HG03378 (cell line): ENCODE measurements around the gene SCAMP4.
A peak's percentile ranks its signal among the peaks of the same experiment; 100 is the strongest.
"Not testable (repeated sequence)": the region's sequence is repeated elsewhere in the genome, so short reads cannot be mapped to it uniquely, and the experiment has no call there.

Source experiments
- ATAC-seq: cut with Tn5 transposase; IDR thresholded peaks from one replicate; pipeline ENCODE4 v1.9.1; 2021; ENCODE audit warnings: mild to moderate bottlenecking, moderate library complexity; ENCODE audit not compliant: unreplicated experiment

Gene SCAMP4

DNA sequence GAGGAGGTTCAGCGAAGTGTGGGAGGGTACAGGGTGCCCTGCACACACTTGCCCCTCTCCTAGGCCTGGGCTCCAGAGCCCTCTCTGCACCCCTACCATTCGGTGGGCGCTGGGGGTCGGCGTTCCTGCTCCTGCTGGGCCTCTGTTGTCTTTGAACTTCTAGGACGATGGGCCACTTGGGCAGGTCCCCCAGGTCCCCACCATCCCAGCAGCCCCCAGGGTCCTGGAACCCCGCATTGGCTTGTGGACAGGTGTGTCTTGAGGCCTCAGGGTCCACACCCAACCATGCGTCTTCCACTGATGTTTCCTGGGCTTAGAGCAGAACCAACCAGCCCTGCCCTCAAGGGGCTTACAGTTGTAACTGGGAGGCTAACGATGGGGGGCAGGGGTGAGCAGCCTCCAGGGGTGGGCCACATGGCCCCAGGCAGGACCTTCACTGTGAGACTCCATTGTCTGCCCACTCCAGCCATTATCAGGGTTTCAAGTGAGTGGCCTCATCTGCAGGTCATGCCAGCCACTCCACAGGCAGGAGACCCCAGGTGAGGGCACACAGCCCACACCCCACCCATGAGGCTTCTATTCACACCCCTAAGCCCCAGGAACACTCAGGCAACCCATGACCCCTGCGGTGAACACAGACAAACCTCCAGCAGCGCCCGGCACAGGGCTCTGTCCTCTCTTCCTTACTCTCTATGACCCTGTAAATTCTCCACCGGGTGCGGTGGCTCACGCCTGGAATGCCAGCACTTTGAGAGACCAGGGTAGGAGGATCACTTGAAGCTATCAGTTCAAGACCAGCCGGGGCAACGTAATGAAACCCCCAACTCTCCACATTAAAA, 39.8 kb upstream of the SCAMP4 start:
- no peak for ATAC-seq

DNA sequence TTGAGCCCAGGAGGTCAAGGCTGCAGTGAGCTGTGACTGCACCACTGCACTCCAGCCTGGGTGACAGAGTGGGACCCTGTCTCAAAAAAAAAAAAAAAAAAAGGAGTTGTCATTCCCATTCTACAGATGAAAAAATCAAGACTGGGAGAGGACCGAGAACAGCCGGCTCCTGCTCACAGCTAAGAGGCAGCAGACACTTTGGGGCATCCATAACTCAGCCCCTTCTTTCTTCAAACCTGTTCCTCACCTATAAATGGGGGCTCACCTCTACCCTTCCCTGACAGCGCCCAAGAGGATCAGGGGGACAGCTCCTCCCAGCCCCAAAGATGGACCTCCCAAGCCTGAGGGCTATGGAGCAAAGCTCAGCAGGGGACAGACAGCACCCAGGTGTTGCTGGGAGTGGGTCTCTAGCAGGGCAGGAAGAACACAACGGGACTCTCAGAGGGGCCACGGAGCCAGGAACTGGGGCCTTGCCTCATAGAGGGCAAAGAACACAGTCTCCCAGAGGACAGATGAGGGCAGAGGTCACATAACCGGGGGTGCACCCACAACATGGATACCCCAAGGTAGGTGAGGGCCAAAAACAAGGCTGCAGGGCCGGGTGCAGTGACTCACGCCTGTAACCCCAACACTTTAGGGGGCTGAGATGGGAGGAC, 38.4 kb upstream of the SCAMP4 start:
- ATAC-seq, result no peak

DNA sequence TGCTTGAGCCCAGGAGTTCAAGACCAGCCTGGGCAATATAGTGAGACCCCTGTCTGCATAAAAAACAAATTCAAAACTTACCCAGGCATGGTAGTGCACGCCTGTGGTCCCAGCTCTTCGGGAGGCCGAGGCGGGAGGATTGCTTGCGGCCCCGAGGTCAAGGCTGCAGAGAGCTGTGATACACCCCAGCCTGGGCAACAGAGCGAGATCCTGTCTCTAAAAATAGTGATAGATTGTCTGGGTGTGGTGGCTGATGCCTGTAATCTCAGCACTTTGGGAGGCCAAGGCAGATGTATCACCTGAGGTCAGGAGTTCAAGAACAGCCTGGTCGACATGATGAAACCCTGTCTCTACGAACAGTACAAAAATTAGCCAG, 37.9 kb upstream of the SCAMP4 start:
- no peak for ATAC-seq

DNA sequence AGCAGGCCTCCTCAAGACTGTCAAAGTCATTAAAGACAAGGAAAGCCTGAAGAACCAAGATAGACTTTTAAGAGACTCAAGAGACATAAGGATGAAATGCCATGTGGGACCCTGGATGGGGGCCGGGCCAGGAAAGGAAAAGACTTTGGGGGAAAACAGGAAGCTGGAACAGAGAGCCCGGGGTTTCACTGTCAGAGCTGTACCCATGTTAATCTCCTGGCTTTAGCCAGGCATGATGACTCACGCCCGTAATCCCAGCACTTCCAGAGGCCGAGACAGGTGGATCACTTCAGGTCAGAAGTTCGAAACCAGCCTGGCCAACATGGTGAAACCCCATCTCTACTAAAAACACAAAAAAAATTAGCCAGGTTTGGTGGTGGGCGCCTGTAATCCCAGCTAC, 36.2 kb upstream of the SCAMP4 start:
- no peak for ATAC-seq

DNA sequence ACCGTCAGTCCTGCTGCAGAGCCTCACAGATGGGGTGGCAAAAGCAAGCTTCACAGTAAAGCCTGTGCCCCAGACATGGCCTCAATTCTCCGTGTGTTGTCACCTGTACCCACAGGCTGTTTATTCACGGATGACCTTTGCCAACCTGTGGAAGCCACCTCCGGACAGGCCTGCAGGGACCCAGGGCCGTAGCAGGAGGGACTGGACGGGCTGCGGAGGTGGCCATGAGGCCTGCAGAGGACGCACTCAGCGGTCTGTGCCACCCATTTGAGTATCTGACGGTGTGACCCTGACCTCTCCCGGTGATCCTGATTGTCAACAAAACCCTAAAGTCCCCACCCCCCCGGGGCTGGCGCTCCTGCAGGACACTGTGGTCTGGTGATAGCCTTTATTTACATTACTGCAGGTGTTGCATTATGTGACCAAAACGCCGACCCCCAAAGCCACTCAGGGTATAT, 34.0 kb upstream of the SCAMP4 start:
- no peak for ATAC-seq

DNA sequence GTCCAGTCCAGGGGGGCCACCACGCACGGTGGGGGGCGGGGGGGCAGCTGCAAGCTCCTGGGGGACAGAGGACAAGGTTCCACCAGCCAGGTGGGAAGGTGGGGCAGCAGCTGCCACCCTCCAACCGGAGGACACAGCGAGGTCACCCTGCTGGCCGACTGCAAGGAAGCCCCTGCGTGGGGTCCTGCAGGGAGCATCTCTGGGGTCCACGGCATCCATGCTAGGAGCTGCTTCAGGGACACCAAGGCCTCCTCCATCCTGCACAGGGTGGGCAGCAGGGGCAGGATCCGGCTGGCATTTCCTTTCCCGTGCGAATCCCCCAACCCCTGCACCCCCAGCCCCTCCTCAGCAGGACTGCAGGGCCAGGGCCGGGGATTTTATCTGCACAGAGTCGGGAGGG, 33.6 kb upstream of the SCAMP4 start:
- ATAC-seq, result no peak

DNA sequence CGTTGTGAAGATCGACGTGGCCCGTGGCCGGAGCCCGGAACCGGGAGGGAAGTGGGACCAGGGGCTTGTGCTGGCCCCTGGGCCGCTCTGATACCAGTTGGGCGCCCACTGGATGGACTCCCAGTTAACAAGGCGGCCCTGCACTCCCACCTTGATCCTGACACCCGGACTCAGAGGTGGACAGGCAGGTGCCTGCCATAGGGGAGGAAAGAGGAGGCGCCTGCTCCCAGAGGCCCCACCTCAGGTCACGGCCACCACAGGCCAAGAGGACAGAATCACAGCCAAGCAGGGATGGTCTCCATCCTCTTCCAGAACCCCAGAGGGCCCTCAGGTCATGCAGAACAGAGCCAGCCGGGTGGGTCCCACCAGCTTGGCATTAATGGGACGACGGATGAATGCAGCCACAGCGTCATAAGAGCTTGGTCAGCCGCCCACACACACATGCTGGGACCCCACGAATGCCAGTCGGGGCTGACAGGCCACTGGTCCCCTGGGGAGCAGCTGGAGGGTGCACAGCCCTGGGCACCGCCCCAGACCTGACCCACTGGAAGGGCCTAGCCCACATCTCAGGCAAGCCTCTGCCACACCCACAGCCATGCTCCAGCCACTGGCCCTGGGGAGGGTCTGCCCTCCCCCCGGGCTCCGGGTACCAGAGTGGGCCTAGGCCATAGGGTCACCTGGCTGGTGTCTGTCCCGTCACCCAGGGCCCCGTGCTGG, 32.2 kb upstream of the SCAMP4 start:
- no peak for ATAC-seq

DNA sequence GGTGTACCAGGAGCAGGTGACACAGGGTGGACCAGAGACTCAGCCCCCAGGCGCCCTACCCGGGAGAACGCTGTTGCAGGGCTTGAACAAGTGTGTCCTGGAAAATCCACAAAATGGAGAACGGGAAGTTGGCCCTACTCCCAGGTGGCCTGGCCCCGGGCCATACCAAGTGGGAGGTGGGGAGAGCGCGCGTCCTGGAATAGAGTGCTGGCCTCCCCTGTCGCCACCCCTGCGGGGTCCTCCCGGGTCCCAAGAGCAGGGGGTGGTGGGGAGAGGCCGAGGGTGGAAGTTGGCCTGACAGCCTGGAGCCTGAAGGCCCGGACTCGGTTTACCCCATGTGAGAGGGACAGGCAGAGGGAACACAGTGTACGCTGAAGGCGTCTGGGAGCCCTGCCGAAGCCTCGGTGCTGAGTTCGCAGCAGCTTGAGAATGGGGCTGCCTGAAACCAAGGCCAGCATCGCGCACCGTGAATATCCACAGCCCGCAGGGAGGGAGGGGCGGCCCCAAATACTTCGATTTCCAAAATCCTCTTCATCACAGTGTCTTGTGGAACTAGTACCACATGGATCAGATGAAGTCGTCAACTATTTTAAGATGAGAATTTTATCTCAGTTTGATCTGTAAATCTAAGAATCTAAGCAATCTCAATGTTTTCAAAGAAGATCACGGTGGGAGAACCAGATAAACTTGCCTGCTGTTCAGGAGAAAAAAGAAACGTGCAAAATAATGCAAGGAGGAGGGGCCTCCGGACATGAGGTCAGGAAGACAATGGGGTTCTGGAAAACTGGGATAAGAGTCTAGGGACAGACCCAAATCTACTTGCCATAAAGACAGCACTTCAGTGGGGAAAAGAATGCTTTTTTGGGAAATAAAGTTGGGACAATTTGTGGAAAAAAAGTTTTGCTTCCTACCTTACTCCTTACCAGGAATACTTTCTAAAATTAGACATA, 31.4 kb upstream of the SCAMP4 start:
- no peak for ATAC-seq

DNA sequence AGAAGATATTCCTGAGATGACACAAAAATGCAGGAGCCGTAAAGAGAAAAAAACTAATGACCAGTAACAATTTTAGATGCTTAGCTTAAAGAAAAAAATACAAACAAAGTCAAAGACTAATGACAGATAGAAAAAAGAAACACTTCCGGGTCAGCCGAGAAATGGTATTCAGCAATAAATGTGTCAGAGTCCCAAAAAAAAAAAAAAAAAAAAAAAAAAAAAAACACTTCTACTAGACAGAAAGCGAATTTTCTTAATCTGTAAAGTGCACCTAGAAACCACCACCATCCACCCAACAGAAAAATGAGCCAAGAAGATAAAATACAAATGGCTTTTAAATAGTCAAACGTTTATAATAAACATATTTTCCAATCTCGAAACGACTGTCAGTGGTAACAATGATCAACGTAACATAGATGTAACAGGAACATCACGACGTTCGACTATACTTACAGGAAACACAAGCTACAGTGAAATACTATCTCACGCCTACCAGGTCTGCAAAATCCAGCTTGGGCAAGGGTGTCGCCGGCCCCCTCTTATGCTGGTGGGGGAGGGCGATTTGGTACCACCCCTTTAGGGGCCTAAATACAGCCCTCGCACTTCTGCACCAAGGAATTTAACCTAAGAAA, 30.5 kb upstream of the SCAMP4 start:
- ATAC-seq, result no peak

DNA sequence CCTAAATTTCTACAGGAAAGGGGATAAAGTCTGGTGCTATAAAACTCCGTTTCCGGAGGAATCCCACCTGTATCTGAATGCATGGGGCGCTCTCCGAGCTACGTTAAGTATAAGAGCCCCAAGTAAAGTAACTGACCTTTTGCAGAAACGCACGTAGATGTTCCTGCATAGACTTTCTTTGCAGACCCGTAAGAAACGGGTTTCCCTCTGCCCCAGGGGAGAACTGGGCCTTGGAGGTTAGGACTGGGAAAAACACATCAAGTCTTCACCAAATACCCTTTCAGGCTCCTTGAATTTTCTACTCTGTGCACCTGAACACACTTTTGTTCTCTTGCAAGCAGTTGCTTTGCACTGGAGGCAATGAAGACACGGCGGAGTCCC, 29.9 kb upstream of the SCAMP4 start:
- not testable (repeated sequence) for ATAC-seq

DNA sequence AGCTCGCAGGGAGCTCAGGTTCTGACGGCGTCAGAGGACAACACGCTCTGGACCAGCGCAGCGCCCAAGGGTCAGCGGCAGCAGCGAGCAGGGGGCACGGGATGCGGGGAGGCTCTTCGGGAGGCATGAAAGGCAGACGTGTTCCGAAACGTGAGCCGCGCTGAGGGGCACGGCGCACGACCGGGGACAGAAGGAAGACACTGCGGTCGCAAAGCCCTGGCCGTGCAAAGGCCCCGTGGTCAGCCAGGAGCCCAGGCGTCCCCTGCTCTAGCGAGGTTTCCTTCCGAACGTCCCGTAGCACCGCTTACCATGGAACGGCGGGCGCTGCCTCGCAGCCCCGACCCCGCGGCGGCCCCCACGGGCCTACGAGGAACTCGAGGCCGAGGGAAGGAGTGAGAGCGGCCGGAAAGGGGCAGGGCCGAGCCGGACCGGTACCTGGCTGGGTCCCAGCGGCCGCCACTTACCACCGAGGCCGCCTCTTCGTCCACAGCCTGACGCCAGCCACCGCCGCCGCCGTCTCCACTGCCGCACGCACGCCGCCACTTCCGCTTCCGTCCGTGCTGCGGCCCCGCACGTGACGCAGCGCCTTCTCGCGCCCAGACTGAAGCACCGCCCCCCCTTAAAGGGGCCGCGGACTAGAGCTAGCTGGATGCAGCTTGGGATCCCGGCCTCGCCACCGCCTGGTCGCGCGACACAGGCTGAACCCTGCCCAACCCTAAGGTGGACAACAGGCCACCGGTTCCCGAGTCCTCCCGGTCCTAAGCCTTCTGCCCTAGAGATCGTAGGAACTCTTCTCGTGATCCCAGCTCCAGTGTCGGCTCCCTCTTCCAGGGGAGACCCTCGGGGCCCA, 29.3 kb upstream of the SCAMP4 start:
- peak; percentile 74 for ATAC-seq

DNA sequence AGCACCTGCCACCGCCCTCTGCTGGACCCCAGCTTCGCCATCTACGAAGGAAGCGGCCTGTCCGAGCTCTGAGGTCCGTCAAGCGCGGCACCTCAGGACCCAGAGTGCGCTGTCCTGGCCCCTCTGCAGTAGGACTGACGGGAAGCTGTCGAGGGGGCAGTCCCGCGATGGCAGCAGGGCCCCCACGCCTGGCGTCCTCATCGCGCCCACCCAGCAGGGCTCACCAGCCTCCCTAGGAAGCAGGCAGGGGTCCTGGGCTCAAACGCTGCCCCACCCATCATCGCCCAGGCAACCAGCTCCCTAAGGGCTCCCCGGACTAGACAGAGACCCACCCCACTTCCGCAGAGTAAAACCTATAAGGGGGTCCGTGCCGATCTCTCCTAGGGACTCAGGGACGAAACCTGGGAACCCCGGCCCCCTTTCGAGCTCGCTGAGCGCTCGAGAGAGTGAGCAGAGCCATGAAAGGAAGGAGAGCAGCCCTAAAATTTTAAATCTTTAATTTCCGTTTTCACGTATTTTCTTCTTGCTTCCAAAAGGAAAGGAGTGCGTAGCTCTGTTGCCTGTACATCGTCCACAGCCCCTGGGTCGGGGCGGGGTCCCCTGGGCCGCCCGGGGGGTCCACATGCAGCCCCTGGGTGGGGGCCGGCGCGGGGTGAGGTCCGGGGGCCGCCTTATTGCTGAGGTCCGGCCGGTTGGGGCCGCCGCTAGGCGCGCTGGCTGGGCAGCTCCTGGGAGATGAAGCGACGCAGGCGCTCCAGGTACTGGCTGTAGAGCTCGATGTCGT, 28.5 kb upstream of the SCAMP4 start:
- not testable (repeated sequence) for ATAC-seq

DNA sequence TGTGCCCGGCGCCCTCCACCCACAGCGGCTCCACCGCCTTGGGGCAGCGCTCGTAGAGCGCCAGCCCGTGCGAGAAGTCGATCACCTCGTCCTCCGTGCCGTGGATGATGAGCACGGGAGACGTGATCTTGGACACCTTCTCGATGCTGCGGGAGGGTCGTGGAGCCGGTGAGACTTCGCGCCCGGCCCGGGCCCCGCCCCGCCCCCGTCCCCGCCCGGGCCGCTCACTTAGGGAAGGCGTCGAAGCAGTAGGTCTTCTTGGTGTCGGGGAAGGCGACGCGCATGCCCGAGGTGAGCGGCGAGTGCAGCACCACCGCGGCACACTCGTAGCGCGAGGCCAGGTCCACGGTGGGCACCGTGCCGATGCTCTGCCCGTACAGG, 27.9 kb upstream of the SCAMP4 start:
- ATAC-seq, result not testable (repeated sequence)

DNA sequence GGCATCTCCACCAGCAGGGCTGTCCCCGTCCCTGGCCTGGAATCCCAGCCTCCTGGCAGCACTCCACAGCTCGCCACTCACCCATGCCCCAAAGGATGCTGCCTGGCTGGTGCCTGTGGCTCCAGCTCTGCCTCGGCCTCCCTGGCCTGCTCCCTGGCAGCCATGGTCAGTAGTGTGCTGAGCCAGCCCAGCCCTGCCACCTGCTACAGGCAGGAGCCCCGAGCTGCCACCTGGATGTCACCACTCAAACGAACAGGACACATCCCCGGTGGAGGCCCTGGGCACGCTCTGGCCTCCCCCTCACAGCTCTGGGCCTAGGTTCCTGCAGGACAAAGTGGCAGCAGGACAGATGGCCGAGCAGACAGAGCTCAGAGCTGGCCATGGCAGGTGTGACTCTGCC, 26.6 kb upstream of the SCAMP4 start:
- not testable (repeated sequence) for ATAC-seq

DNA sequence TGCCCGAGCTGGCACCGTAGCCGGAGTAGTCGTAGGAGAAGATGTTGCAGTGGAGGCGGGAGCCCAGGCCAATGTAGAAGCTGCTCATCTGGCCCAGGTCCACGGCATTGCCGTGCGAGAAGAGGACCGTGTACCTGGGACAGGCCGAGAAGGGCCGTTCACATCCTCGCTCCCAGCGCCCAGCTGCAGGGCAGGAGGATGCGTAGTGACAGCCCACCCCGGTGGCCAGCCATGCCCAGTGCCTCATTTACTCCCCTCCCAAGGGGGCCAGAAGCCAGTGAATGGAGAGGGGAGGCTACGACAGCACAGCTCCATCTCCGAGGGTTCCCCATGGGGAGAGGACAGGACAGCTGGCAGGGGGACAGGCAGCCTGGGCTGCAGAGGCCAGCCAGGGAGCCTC, 25.2 kb upstream of the SCAMP4 start:
- not testable (repeated sequence) for ATAC-seq

DNA sequence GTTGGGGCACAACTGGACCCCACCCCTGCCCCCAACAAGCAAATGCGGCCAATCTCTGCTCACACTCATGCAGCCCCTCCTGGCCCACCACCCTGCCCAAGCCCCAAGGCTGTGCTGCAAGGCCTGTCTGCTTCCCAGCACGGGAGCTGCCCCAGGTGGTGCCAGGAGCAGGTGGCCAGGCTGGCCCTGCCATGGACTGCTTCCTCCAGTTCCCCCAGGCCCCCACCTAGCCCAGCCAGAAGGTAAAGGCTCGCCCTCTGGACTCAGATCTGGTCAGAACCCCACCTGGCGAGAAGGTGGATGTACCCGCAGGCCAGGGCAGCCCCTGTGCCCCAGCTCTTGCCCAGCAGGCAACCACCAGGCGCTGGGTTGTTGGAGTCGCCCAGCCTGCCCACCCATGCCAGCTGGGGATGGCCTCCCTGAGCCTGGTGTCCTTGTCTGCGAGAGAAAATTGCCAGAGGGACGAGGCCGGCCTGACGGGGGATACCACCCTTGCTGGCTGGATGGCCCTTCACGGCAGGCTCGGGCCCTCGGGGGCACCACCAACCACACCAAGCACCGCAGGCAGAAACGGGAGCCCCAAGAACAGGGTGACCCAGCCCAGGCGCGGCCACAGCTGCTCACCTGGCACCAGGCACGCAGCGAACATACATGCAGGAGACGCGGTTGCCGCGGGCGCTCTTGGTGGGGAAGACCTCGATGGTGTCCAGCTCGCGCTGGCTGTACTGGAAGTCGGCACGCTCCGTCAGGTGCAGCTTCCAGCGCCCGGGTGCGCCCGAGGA, 24.4 kb upstream of the SCAMP4 start:
- no peak for ATAC-seq

DNA sequence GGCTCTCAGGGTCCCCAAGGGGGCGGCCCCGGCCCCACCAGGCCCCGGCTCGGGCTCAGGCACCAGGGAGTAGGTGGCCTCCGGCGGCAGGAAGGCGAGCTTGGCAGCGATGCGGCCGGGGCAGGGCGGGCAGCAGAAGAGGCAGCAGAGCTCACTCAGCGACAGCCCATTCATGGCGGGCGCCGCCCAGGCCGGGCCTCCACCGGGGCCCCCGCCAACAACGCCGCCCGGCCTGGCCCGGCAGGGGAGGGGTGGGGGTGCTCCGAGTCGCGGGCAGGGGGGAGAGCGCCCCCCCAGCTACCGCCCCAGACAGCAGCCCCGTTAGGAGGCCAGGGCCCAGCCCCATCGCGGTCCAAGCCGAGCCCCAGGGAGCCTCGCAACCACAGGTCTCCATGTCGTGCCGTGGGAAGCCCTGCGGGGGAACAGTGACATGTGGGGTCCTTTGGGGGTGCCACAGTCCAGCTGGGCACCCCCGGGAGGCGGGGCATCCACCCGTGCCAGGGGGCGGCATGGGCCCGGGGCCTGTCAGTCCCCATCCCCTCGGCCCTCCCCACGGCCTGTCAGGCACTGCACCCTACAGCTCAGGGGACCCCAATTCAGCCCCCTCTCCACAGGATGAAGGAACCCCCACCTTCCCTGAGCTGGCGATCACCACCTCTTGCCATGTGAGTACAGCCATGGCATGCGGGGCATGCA, 23.7 kb upstream of the SCAMP4 start:
- ATAC-seq, result not testable (repeated sequence)
